Ovary (tissue), 9 donors: Measurements from ENCODE around the gene MTUS2. TPM values are rescaled to one million over a fixed set of nuclear protein-coding genes. Genes with fewer than 3 reads are reported as not detected.

ENCODE experiments used
- DNase-seq, 5 donors: peaks; one replicate each; pipeline ENCODE4 v3.0.0-alpha.2; 2019 to 2020
- H3K27ac ChIP-seq, 2 donors: fragments of 200-600 bp; one replicate each; pipeline versions ENCODE4 v1.5.1 to v1.8.0; 2019 to 2022
- H3K27me3 ChIP-seq: fragments of 200-600 bp; one replicate; pipeline ENCODE4 v1.8.0; 2022
- H3K36me3 ChIP-seq: fragments of 200-600 bp; sonication (generic); one replicate; pipeline ENCODE4 v1.5.1; 2019
- H3K4me1 ChIP-seq: one replicate; pipeline ENCODE4 v1.8.1; 2013; ENCODE audit warnings: mild to moderate bottlenecking, moderate library complexity; ENCODE audit not compliant: insufficient read depth
- H3K4me3 ChIP-seq: fragments of 200-600 bp; sonication (generic); one replicate; pipeline ENCODE4 v1.5.1; 2017
- H3K9me3 ChIP-seq, 2 donors: fragments of 200-600 bp in 1 of 2; sonication (generic) in 1 of 2; one replicate each; pipeline versions ENCODE4 v1.5.1 to v1.8.1; 2013 to 2019; ENCODE audit warnings: mild to moderate bottlenecking in 1 of 2, moderate library complexity in 1 of 2
- CTCF ChIP-seq, 3 donors: fragments of 450-650 bp in 2 of 3; fragments of 200-600 bp in 1 of 3; IDR thresholded peaks; one replicate each; pipeline versions ENCODE4 v1.5.1 to v1.8.0; 2016 to 2022; ENCODE audit warnings: antibody characterized with exemption in 3 of 3, mild to moderate bottlenecking in 1 of 3
- EP300 ChIP-seq: sonication (generic); formaldehyde crosslinking; IDR thresholded peaks from one replicate; pipeline ENCODE4 v1.6.1; 2017; ENCODE audit warnings: antibody characterized with exemption
- POLR2A ChIP-seq: fragments of 450-650 bp; IDR thresholded peaks from one replicate; pipeline ENCODE4 v1.6.1; 2017; ENCODE audit warnings: antibody characterized with exemption, mild to moderate bottlenecking, moderate library complexity
- WGBS, 3 donors: extraction: QIAGEN DNeasy Blood & Tissue Kit in 1 of 3; methylation state at CpG; one replicate each; pipeline versions ENCODE4 v1.1.5 to v1.1.7; 2013 to 2017; 5-methylcytosine and 5-hydroxymethylcytosine counted together
- intact Hi-C, 4 donors: fragments of 100-400 bp; cut with DNase I; formaldehyde crosslinking; loops; one replicate each; pipeline versions ENCODE4 v1.11.0 to v1.15.1; 2022 to 2023
- polyA plus RNA-seq, 2 donors: library from polyadenylated mRNA; stranded (reverse); fragments of 200-250 nt in 1 of 2; fragments of 350-450 nt in 1 of 2; fragmentation: Illumina TruSeq in 1 of 2; extraction: RNeasy Lipid Tissue Mini Kit (QIAGEN cat#74804) in 1 of 2; gene quantifications; one replicate each; pipeline ENCODE4 v1.2.3, GENCODE V29; 2013 to 2014
- total RNA-seq, 7 donors: library from RNA; depleted of rRNA in 2 of 7; stranded (reverse); fragments of >200 nt in 2 of 7; fragmentation: NEBNext Ultra II Directional in 3 of 7; extraction: Animal tissue kit (Norgen Biotek cat#: 25700) in 3 of 7; gene quantifications; one replicate each; pipeline versions ENCODE4 v1.1.0 to v1.2.4, GENCODE V29; 2016 to 2023
- donor health status: DM: no; HTN: no; CAD: no; lungs with moderate emphysema.
- donor health status: DM: no; HTN: no; CAD: no.
- donor health status: Bipolar disorder and iron deficiency.
- donor health status: DM: yes; HTN: yes; CAD: no.
- donor health status: DM: no; HTN: no; CAD: no.
- donor health status: DM: yes; HTN: yes; CAD: no.

The MTUS2 gene
- total and polyA plus RNA-seq, 9 donors, result 1.5 to 8.7 (median 5.4) TPM

- no peak for DNase-seq
- no peak for TF ChIP-seq CTCF (IDR thresholded peaks at IDR 0.05)
- no peak for TF ChIP-seq POLR2A
- TF ChIP-seq EP300, result no peak
- WGBS, 3 donors, result 42 to 58% (median 48%) methylated on average over 3 of the region's 3 CpGs
- H3K9me3 ChIP-seq, result no peaks in the 10 kb centered on the region
- H3K27me3 ChIP-seq, result no peaks in the 10 kb centered on the region
- intact Hi-C loops, result no loop called here
- no peaks in the 10 kb centered on the region for H3K36me3 ChIP-seq
- no peak overlapping the region for H3K4me3 ChIP-seq
- H3K4me1 ChIP-seq, result no peaks in the 10 kb centered on the region
- H3K27ac ChIP-seq, result no peak overlapping the region
Observed at GRCh38 chr13:29077051-29077813, 257.1 kb downstream of the MTUS2 start.

- Histone ChIP-seq H3K36me3 (no peaks in the 10 kb centered on the region), H3K27me3 (no peaks in the 10 kb centered on the region), H3K4me1 (no peaks in the 10 kb centered on the region), H3K27ac (no peak overlapping the region), H3K9me3 (no peaks in the 10 kb centered on the region), H3K4me3 (no peak overlapping the region)
- intact Hi-C loops, result no loop called here
- TF ChIP-seq EP300, result no peak
- TF ChIP-seq CTCF (IDR thresholded peaks at IDR 0.05), result no peak
- TF ChIP-seq POLR2A, result no peak
- WGBS, 3 donors, result 31 to 83% (median 34%) methylated on average over 1 of the region's 1 CpG
- DNase-seq, result no peak
Observed at GRCh38 chr13:29081036-29081435, 260.9 kb downstream of the MTUS2 start.

GRCh38 chr13:29081697-29082440 is 261.7 kb downstream of the MTUS2 start:
- no peak for DNase-seq
- H3K27me3 ChIP-seq, result no peaks in the 10 kb centered on the region
- no peak overlapping the region for H3K27ac ChIP-seq
- H3K4me3 ChIP-seq, result no peak overlapping the region
- no peaks in the 10 kb centered on the region for H3K36me3 ChIP-seq
- TF ChIP-seq CTCF (IDR thresholded peaks at IDR 0.05) (no peak), POLR2A (no peak)
- no peaks in the 10 kb centered on the region for H3K9me3 ChIP-seq
- no peaks in the 10 kb centered on the region for H3K4me1 ChIP-seq
- intact Hi-C loops, result no loop called here
- 22 to 51% (median 23%) methylated on average over 7 of the region's 7 CpGs for WGBS, 3 donors

- Histone ChIP-seq H3K4me3 (no peak overlapping the region), H3K9me3 (no peaks in the 10 kb centered on the region), H3K27me3 (no peaks in the 10 kb centered on the region), H3K27ac (no peak overlapping the region), H3K36me3 (no peaks in the 10 kb centered on the region), H3K4me1 (no peaks in the 10 kb centered on the region)
- WGBS, 3 donors, result 19 to 30% (median 22%) methylated on average over 2 of the region's 2 CpGs
- intact Hi-C loops, result no loop called here
- TF ChIP-seq POLR2A, result no peak
- no peak for TF ChIP-seq EP300
- no peak for DNase-seq
Observed at GRCh38 chr13:29099781-29100406, 279.8 kb downstream of the MTUS2 start.
